GM21423 (cell line): ENCODE data around the gene ALDH2.
"Not testable (repeated sequence)": the region's sequence is repeated elsewhere in the genome, so short reads cannot be mapped to it uniquely, and the experiment has no call there.

Experiments used
- ATAC-seq: cut with Tn5 transposase; IDR thresholded peaks from one replicate; pipeline ENCODE4 v1.9.1; 2021; ENCODE audit warnings: mild to moderate bottlenecking, moderate library complexity; ENCODE audit not compliant: unreplicated experiment

Gene ALDH2

GRCh38 chr12:111824312-111824711 is 57.6 kb downstream of the ALDH2 start:
- not testable (repeated sequence) for ATAC-seq

GRCh38 chr12:111825509-111825908 is 58.8 kb downstream of the ALDH2 start:
- no peak for ATAC-seq

- ATAC-seq: no peak
Measured at GRCh38 chr12:111826316-111826715, 59.6 kb downstream of the ALDH2 start.

GRCh38 chr12:111826992-111827391 is 60.3 kb downstream of the ALDH2 start:
- ATAC-seq: no peak

GRCh38 chr12:111827907-111828306 is 61.2 kb downstream of the ALDH2 start:
- no peak for ATAC-seq

- ATAC-seq: no peak
Measured at GRCh38 chr12:111828338-111828979, 61.7 kb downstream of the ALDH2 start.

- ATAC-seq: not testable (repeated sequence)
Measured at GRCh38 chr12:111829635-111830034, 62.9 kb downstream of the ALDH2 start.

- ATAC-seq: not testable (repeated sequence)
Measured at GRCh38 chr12:111834740-111835386, 68.1 kb downstream of the ALDH2 start.

- ATAC-seq: not testable (repeated sequence)
Measured at GRCh38 chr12:111835531-111836181, 68.9 kb downstream of the ALDH2 start.

- ATAC-seq: no peak
Measured at GRCh38 chr12:111838353-111838752, 71.6 kb downstream of the ALDH2 start.

- no peak for ATAC-seq
Measured at GRCh38 chr12:111840807-111841206, 74.1 kb downstream of the ALDH2 start.

GRCh38 chr12:111841236-111841749 is 74.6 kb downstream of the ALDH2 start:
- ATAC-seq: no peak

GRCh38 chr12:111841750-111842555 is 75.2 kb downstream of the ALDH2 start, which contains the start of gene MAPKAPK5:
TSS of gene MAPKAPK5 (plus strand) at chr12:111842228. CDS start at chr12:111842734, 506 bp downstream.
- peak; percentile 84 for ATAC-seq

- no peak for ATAC-seq
Measured at GRCh38 chr12:111842556-111843396, 76.0 kb downstream of the ALDH2 start.

- no peak for ATAC-seq
Measured at GRCh38 chr12:111846016-111846415, 79.3 kb downstream of the ALDH2 start.

GRCh38 chr12:111850526-111850925 is 83.8 kb downstream of the ALDH2 start:
- ATAC-seq: no peak

GRCh38 chr12:111858186-111858585 is 91.5 kb downstream of the ALDH2 start:
- no peak for ATAC-seq

- no peak for ATAC-seq
Measured at GRCh38 chr12:111858778-111859177, 92.0 kb downstream of the ALDH2 start.

- no peak for ATAC-seq
Measured at GRCh38 chr12:111864913-111865312, 98.2 kb downstream of the ALDH2 start.
